Muscle of back (tissue), 11 donors: ENCODE measurements around the gene TSPEAR. TPM values are rescaled to one million over a fixed set of nuclear protein-coding genes. Genes with fewer than 3 reads are reported as not detected.

ENCODE experiments used
- DNase-seq, 3 donors: peaks; one replicate each; pipeline versions ENCODE4 v3.0.0 to v3.0.0-alpha.2; 2013
- polyA plus RNA-seq, 10 donors: library from polyadenylated mRNA; unstranded; fragments of 120-200 nt; gene quantifications; one replicate each; pipeline ENCODE4 v1.2.1, GENCODE V29; 2013; ENCODE audit not compliant: insufficient read length in 10 of 10

The TSPEAR gene
- polyA plus RNA-seq, 10 donors, result 0.10 to 3.2 (median 0.22) TPM; not detected in 1

DNA sequence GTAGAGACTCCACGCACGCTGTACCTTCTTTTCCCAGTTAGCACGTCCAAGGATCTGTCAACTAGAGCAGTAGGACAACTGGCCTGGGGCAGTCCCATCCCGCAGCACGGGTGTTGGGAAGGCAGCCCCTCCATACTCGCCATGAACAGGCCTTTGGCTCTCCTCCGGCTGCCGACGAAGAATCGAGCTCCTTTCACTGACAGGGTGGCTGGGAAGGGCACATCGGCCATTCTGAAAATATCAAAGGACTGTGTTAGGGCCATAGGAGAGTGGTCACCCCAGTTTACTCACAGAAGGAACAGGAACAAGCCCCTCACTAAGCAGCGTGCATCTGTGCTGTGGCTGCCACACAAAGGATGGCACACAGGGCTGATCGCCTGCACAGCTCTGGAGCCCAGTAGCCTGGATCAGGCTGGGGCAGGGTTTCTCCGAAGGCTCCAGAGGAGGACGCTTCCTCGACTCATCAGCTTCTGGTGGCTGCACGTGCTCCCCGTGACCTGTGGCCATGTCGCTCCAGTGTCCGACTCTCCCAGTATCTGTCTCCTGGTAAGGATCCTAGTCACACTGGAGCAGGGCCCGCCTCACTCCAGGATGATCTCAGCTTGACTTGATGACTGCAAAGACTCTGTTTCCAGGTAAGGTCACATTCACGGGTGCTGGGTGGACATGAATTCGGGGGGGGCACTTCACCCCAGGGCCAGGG lies 180.3 kb downstream of the TSPEAR start:
- DNase-seq, result no peak

DNA sequence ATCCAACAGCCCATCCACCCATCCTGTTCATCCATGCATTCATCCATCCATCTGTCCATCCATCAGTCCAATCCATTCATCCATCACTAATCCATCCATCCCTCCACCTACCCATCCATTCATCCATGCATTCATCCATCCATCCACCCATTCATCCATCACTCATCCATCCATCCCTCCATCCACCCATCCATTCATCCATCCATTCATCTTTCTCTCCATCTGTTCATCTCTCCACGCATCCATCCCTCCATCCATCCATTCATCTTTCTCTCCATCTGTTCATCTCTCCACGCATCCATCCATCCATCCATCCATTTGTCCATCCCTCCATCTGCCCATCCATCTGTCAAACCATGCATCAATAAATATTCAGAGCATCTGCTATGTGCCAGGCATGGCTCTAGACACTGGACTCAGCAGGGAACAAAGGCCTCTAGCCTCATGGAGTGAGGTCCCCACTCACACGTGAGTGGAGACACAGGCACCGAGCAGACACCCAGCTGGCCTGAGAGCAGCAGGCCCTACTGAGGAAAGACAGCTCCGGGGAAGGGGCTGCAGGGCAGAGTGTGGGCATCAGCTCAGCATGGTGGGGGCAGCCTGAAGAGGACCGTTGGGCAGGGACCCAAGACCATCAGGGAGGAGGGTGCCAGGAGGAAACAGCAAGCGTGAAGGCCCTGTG lies 181.0 kb downstream of the TSPEAR start:
- no peak for DNase-seq

DNA sequence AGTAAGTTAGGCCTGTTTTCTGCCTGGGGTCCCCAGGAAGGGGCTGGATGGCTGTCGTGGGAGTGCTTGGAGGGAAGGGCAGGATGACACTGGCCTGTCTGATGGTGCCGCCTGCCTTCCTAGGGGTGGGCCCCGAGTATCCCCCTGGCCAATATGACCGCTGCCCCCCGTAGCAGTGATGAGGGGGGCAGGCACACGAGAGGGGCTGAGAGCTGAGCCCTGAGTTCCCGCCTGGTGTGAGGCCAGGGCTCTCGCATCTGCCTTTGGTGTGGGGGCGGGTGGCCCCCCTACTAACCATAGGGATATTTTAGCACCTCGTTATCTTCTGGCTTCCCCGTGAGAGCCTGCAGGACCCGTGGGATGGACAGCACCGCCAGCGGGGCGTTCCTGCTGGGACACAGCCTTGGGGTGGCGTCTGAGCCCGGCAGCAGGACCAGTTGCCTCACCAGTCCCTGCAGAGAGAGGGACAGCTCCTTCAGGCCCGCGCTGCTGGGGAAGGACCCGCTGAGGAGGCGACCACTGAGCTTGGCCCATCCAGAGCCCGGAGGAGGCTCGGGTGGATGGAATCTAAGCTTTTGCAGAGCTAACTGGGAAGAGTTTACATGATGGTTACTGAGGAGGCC lies 181.8 kb downstream of the TSPEAR start:
- DNase-seq, result no peak

DNA sequence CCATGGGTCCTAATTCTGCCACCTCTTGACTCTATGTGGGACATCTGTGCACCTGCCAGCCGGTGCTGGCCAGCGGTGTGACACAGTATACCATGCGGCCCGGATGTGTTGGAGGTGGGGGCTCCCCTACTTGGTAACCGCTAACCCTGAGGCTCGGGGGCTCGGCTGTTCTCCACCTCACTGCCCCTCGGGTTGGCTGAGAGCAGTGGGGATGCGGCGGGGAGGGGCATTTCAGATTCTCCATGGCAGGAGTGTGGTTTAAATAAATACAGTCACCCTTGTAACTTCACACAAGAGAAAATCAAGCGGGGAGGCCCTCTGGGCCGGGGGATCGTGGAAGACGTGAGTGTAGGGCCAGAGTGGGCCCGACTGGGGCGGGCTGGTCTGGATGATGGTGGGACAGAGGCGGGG lies 182.4 kb downstream of the TSPEAR start:
- DNase-seq, result no peak

DNA sequence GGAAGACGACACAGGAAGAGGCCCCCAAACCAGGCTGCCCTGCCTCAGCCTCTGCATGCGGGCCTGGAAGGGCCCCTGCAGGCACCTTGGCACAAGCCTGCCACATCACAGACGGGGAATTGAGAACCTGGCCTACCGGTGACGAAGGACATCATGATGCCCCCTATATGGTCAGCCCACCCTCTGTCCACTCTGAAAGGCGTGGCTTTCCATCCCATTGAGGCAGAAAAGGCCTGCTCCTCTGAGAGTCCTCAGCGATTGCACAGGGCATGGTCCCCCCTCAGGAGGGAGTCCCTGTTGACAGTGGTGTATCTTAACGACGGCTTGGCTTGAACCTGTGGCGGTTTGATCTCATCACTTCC lies 182.8 kb downstream of the TSPEAR start:
- no peak for DNase-seq

DNA sequence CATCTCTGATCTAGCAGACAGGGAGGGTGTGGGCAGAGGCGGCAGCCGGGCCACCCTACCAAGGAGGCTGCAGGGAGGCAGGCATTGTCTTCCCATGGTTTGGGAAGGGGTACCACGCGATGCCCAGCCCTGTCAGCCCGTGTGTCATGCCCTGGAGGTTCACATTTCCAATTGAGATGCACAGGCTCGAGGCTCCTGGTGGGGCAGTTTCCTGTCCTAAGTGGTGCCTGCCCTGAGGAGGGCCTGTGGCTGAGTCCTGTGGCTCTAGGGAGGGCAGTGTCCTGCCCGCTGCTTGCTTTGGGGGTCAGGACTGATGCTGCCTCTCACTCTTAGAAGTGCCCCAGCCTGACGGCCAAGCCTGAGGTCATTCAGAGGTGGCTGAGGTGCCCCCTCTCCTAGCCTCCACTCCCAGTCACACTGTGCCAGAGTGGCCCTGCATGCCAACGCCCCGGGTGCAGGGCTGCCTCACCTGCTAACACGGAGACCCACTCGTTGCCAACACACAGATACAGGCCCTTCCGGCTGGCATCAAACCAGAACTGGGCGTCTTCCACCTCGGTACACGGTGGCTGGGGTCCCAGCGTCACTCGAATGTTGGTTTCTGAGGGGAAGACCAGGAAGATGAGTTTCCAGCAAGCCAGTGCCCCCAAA lies 183.3 kb downstream of the TSPEAR start:
- DNase-seq, result no peak

DNA sequence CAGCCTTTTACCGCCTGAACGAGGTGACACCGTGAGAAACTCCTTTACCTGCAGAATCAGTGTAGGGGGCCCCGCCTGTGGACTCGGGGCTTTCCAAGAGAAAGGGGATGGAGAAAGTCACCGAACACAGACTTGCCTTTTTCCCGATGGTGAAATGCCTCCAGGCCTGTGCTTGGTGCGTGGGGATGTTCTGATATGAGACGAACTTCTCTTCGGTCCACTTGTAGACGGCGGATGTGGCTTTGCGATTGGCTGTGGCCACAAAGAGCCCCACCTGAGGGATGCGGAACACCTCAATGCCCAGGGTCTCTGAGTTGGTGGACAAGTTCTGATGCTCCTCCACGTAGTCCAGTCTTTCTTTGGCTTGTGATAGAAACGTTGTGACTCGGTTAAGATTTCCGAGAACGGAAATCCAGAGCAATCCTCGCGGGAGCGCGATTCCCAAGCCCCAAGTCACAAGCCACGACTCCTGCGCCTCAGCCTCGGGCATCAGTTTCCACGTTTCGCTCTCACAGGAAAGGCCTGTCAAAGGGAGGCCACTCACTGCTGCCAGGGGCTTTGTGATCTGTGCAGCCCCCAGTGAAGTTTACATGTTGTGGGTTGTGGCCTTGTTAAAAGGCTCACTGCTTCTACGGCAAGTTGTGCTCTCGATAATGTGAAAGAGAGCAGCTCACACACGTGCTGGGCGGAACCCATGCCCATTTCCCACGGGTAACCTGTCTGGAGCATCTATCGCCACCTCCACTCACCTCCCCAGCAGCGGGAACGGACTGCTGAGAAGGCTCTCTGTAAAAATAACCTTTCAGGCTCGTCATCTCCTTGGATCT lies 184.0 kb downstream of the TSPEAR start:
- no peak for DNase-seq

DNA sequence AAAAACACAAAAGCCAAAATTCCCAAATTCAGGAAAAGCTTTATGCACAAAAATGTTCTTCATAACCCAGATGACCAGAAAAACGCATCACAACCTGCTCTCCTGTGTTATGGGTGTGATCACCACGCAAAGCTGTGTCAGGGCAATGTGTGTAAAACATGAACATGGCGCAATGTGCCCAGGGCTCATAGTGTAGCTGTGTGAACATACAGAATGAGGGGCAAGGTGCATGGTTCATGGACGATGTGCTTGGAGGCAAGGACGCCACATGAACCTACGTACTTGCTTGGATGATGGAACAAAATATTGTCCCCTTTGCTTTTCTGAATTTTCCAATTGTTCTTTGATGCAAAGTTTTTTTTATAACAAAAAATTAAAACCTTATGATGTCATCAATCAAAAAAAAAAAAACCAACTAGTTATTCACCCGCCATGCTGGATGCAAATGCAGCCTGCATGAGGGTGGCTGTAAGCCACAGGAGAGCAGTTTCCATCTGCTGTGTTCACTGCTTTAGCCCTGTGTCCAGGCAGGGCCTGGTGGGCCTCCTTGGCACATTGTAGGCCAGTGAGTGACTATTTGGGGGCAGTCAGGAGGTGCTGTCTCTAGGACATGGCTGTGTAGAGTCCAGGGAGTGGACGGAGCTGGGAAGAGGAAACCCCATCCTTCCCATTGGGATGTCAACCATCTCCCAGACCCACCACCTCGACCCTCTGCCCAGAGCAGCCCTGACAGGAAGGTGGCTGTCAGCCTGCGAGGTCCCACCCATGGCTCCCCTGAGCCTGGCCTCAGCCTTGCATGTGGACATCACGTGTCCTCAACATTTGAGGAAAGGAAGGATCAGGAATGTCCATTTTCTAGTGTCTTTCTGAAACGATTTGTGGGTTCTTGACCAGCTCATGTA lies 185.0 kb downstream of the TSPEAR start:
- DNase-seq, result no peak

DNA sequence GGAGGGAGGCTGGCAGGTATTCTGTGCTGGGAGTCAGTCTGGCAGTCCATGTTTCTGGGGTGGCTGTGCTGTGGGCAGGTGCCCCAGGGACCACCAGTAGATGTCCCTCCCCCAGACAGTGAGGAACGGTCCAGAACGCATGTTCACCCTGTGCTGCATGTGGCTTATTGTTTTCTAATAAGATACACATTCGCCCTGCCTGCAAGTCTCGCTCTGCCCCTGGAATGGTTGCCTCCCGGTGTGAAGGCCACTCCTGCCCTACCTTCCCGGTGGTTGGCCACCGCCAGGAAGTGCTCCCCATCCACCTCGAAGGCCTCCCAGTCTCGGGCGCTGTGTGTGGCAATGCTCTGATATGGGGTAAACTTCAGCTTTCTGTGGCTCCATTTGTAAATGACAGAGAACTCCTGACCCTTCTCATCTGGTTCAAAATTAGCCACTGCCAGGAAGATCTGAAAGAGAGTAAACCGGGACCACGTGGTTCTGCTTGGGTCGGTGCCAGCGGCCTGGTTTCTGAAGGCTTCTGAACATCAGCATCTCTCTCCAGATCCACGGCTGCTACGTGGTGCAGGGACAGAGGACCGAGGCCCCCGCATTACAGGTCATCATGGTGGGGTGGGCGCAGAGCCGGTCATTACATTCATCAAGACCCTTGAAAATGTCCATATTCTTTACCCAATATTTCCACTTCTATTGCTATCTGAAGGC lies 185.8 kb downstream of the TSPEAR start:
- no peak for DNase-seq

DNA sequence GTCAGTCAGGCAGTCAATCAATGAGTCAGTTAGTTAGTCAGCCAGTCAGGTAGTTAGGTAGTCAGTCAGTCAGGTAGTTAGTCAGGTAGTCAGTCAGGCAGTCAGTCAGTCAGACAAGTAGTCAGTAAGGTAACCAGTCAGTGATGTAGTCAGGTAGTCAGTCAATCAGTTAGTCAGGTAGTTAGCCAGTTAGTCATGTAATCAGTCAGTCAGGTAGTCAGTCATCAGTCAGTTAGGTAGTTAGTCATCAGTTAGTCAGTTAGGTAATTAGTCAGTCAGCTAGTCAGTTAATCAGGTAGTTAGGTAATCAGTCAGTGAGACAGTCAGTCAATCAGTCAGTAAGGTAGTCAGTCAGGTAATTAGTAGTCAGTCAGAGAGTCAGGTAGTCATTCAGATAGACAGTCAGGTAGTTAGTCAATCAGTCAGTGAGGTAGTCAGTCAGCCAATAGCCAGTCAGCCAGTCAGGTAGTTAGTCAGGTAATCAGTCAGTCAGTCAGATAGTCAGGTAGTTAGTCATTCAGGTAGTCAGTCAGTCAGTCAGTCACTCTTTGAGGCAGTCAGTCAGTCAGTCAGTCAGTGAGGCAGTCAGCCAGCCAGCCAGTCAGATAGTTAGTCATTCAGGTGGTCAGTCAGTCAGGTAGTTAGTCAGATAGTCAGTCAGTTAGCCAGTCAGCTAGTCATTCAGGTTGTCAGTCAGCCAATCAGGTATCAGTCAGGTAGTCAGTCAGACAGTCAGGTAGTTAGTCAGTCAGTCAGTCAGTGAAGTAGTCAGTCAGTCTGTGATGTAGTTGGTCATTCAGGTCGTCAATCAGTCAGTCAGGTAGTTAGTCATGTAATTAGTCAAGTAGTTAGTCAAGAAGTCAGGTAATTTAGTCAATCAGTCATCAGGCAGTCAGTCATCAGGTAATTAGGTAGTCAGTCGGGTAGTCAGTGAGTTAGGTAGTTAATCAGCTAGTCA lies 186.7 kb downstream of the TSPEAR start:
- no peak for DNase-seq

DNA sequence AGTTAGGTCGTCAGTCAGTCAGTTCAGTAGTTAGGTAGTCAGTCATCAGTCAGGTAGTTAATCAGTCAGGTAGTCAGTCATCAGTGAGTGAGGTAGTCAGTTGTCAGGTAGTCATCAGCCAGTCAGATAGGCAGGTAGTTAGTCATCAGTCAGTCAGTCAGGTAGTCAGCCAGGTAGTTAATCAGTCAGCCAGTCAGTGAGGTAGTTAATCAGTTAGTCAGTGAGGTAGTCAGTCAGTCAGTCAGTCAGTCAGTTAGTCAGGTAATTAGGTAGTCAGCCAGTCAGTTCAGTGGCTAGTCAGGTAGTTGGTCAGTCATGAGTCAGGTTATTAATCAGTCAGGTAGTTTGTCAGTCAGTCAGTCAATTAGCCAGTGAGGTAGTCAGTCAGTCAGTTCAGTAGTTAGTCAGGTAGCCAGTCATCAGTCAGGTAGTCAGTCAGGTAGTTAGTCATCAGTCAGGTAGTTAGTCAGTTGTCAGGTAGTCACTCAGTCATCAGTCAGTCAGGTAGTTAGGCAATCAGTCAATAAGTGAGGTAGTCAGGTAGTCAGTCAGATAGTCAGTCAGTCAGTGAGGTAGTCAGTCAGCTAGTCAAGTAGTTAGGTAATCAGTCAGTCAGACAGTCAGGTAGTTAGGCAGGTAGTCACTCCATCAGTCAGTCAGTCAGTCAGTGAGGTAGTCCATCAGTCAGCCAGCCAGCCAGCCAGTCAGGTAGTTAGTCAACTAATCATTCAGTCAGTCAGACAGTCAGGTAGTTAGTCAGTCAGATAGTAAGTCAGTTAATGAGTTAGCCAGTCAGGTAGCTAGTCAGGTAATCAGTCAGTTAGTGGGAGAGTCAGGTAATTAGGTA lies 187.6 kb downstream of the TSPEAR start:
- DNase-seq, result no peak

DNA sequence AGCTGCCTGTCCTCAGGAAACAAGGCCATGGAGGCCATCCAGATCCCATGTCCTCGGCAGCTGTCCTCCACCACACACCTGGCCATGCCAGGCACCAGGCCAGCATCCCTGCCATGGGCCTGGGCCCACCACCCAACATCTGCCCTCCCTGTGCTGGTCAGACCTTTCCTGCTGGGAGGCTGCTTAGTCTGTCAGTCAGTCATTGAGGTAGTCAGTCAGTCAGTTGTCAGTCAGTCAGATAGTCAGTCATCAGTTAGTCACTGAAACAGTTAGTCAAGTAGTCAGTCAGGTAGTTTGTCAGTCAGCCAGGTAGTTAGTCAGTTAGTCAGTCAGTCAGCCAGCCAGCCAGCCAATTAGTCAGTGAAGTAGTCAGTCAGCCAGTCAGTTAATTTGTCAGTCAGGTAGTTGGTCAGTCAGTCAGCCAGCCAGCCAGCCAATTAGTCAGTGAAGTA lies 188.6 kb downstream of the TSPEAR start:
- no peak for DNase-seq

DNA sequence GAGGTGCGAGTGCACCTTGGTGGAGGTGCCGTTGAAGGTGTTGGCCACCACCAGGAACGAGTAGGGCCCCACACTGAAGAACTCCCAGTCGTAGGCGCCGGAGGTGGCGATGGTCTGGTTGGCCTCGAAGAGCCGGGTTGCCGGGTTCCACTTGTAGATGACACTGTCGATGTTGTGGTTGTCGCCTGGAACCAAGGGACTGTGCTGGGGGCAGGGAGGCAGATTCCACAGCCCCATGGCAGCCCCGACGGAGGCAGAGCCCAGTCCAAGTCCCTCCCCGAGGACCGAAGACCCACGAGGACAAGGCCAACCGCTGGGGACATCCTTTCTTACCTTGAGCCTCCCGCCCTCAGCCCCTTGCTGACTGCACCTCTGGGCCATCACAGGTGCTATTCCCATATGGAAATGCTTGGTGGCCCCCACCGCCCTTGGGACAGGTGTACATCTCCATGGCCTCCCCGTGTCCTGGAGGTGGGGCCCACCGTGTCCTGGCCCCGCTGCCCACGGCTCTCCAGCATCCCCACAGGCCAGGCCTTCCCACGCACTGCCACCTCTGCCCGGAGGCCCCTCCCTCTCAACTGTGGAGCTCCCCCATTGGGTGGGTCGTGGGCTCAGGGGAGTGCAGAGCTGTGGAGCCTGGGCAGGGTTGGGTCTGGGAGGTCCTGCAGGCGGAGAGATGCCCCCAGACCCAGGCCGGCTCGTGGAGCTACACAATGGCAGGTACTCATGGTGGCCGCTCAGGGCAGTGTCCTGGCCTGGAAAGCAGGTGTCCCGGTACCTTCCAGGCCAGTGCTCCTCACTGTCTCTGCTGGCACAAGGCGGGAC lies 189.2 kb downstream of the TSPEAR start:
- no peak for DNase-seq

DNA sequence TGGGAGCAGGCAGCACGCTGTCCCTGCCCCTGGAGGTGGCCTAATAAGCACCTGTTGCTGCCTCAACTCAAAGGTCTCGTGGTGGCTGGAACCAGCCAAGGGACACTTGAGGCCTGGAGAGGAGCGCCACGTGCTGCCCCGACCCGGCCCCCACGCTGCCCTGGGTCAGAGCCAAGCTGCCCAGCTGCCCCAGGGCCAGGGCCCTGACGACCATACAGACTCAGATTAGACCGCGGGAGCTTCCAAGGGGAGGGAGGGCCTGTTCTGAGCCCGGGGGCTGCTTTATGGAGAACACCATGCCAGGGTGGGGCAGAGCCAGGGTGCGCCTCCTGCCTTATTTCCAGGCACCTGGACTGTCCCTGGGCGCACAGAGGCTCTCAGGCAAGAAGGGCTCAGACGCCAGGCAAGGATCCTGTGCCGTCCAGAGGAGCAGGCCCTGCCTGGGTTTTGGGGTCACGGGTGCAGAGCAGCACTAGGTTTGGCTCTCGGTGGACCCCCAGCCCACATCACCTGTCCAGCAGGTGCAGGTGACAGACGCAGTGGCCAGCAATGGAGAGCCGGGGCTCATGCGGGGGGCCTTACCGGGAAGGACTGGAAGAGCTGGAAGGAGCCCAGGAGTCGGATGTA lies 190.0 kb downstream of the TSPEAR start:
- no peak for DNase-seq

DNA sequence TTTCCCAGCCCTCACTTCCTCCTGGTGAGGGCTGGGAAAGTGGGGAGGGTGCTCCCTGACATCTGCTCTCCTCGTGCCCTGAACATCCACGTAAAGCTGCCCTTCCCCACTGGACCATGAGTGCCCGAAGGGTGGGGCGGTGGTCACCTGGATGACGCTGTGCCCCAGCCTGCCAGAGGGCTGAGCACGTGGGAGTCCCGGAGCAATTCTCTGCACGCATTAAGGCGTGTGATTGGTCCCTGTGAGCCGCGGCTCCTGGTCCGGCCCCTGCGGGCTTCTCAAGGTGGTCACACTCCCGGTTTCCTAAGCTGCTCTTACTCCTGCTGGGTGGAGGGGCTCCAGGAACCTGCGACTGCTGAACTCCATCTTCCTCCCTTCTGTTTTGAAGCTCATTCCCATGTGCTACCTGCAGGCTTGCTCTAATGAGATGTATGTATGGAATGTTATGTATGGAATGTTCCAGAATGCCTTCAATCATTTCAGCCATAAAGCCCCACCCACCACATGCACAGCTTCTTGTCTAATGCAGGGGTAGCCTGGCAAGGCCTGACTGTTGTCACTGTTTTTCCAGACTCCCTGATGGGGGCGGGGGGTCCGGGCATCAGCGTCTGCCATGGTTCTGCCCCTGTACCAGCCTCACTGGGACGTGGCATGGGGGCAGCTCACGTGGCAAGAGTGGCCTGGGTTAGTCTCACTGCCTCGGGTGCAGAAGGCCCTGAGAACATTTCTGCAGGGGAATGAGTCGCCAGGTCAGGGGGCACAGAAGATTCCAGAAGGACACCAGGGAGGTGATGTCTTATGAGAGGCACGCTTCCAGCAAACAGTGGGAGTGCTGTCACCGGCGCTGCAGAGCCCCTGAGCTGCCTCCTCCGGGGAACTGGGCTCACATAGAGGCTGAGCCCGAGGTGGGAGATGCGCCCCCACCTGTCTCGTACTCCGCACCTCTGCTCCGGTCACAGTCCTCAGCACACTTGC lies 190.8 kb downstream of the TSPEAR start:
- DNase-seq, result no peak
